ENCODE results near the gene RBM27.
"Not testable (repeated sequence)": the region's sequence is repeated elsewhere in the genome, so short reads cannot be mapped to it uniquely, and the experiment has no call there.

DNA sequence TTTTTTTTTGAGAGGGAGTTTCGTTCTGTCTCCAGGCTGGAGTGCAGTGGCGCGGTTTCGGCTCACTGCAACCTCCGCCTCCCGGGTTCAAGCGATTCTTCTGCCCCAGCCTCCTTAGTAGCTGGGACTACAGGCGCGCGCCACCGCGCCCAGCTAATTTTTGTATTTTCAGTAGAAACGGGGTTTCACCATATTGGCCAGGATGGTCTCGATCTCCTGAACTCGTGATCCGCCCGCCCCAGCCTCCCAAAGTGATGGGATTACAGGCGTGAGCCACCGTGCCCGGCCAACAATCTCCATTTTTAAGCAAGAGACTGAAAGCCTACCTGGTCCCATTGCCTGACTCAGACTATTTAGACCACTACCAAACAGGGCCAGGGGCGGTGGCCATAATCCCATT, 20.0 kb upstream of the RBM27 start:
- TF ChIP-seq, protein P1, sequence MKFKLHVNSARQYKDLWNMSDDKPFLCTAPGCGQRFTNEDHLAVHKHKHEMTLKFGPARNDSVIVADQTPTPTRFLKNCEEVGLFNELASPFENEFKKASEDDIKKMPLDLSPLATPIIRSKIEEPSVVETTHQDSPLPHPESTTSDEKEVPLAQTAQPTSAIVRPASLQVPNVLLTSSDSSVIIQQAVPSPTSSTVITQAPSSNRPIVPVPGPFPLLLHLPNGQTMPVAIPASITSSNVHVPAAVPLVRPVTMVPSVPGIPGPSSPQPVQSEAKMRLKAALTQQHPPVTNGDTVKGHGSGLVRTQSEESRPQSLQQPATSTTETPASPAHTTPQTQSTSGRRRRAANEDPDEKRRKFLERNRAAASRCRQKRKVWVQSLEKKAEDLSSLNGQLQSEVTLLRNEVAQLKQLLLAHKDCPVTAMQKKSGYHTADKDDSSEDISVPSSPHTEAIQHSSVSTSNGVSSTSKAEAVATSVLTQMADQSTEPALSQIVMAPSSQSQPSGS (CRISPR knock-in tag; IDR thresholded peaks at IDR 0.05; ENCODE audit: borderline replicate concordance, low read depth): not testable (repeated sequence)
- TF ChIP-seq, protein P2, sequence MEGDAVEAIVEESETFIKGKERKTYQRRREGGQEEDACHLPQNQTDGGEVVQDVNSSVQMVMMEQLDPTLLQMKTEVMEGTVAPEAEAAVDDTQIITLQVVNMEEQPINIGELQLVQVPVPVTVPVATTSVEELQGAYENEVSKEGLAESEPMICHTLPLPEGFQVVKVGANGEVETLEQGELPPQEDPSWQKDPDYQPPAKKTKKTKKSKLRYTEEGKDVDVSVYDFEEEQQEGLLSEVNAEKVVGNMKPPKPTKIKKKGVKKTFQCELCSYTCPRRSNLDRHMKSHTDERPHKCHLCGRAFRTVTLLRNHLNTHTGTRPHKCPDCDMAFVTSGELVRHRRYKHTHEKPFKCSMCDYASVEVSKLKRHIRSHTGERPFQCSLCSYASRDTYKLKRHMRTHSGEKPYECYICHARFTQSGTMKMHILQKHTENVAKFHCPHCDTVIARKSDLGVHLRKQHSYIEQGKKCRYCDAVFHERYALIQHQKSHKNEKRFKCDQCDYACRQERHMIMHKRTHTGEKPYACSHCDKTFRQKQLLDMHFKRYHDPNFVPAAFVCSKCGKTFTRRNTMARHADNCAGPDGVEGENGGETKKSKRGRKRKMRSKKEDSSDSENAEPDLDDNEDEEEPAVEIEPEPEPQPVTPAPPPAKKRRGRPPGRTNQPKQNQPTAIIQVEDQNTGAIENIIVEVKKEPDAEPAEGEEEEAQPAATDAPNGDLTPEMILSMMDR (IDR thresholded peaks at IDR 0.05): not testable (repeated sequence)
- TF ChIP-seq, protein P3, sequence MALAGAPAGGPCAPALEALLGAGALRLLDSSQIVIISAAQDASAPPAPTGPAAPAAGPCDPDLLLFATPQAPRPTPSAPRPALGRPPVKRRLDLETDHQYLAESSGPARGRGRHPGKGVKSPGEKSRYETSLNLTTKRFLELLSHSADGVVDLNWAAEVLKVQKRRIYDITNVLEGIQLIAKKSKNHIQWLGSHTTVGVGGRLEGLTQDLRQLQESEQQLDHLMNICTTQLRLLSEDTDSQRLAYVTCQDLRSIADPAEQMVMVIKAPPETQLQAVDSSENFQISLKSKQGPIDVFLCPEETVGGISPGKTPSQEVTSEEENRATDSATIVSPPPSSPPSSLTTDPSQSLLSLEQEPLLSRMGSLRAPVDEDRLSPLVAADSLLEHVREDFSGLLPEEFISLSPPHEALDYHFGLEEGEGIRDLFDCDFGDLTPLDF (CRISPR knock-in tag; IDR thresholded peaks at IDR 0.05): not testable (repeated sequence)
- not testable (repeated sequence) for TF ChIP-seq TEAD1, NFATC4 (CRISPR knock-in tag; IDR thresholded peaks at IDR 0.05)
- TF ChIP-seq, protein P4, sequence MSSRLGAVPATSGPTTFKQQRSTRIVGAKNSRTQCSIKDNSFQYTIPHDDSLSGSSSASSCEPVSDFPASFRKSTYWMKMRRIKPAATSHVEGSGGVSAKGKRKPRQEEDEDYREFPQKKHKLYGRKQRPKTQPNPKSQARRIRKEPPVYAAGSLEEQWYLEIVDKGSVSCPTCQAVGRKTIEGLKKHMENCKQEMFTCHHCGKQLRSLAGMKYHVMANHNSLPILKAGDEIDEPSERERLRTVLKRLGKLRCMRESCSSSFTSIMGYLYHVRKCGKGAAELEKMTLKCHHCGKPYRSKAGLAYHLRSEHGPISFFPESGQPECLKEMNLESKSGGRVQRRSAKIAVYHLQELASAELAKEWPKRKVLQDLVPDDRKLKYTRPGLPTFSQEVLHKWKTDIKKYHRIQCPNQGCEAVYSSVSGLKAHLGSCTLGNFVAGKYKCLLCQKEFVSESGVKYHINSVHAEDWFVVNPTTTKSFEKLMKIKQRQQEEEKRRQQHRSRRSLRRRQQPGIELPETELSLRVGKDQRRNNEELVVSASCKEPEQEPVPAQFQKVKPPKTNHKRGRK (CRISPR knock-in tag; IDR thresholded peaks at IDR 0.05; ENCODE audit: borderline replicate concordance): not testable (repeated sequence)
